ENCODE data around the gene INSR. TPM values are rescaled to one million over a fixed set of nuclear protein-coding genes. Genes with fewer than 3 reads are reported as not detected.

Gene INSR
- total RNA-seq, 4 donors from 2014 or later, result 134 to 252 (median 164) TPM

DNA sequence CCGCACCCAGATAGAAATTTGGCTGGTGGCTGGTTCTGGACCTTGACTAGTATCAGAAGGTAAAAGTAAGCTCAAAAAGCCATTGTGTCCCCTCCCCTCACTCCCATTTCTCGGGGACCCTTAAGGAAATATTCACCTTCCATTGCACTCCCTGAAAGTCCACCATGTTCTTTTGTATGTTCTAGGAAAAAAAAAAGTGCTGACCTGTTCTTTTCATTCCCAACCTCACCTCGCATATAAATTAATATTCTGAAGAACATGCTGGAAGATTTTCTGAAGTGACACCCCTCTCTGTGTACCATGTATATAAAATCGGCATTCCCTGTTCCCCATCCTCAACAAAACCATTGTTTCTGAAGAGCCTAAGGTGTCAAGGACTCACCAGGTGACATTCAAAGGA, 181.5 kb downstream of the INSR start:
- H3K4me1 ChIP-seq, result no peaks in the 10 kb centered on the region
- no peak overlapping the region for H3K4me3 ChIP-seq
- in situ Hi-C loops (cut with MboI; ENCODE audit: low pct_ligation_motif_present in 1 of 4, low pct_unique_long_range_greater_than_20kb in 1 of 4, low sequenced_read_pairs in 3 of 4) (loop anchor here in 1 of 4 donors (25.0 kb wide), 1 partner anchor 225 kb away; the partner anchor contains the start of gene ARHGEF18), intact Hi-C loops (cut with DNase I; ENCODE audit: low total_unique reads) (no loop called here)
- 75 to 78% methylated on average over 4 of the region's 4 CpGs for WGBS, 2 donors (ENCODE audit: low coverage in 1 of 2)
- no peaks in the 10 kb centered on the region for H3K9me3 ChIP-seq
- no peaks in the 10 kb centered on the region for H3K27me3 ChIP-seq
- no peak overlapping the region for H3K27ac ChIP-seq
- no peak for TF ChIP-seq POLR2AphosphoS5 (IDR thresholded peaks at IDR 0.05)
- TF ChIP-seq EP300 (IDR thresholded peaks at IDR 0.05; ENCODE audit: low read depth), result no peak
- TF ChIP-seq POLR2A (IDR thresholded peaks at IDR 0.05), result no peak
- TF ChIP-seq, protein P1, sequence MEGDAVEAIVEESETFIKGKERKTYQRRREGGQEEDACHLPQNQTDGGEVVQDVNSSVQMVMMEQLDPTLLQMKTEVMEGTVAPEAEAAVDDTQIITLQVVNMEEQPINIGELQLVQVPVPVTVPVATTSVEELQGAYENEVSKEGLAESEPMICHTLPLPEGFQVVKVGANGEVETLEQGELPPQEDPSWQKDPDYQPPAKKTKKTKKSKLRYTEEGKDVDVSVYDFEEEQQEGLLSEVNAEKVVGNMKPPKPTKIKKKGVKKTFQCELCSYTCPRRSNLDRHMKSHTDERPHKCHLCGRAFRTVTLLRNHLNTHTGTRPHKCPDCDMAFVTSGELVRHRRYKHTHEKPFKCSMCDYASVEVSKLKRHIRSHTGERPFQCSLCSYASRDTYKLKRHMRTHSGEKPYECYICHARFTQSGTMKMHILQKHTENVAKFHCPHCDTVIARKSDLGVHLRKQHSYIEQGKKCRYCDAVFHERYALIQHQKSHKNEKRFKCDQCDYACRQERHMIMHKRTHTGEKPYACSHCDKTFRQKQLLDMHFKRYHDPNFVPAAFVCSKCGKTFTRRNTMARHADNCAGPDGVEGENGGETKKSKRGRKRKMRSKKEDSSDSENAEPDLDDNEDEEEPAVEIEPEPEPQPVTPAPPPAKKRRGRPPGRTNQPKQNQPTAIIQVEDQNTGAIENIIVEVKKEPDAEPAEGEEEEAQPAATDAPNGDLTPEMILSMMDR (IDR thresholded peaks at IDR 0.05), result no peak
- peaks cover 0 to 15% (median 3%) of the 10 kb centered on the region in 4 donors for H3K36me3 ChIP-seq
- no peak for DNase-seq

DNA sequence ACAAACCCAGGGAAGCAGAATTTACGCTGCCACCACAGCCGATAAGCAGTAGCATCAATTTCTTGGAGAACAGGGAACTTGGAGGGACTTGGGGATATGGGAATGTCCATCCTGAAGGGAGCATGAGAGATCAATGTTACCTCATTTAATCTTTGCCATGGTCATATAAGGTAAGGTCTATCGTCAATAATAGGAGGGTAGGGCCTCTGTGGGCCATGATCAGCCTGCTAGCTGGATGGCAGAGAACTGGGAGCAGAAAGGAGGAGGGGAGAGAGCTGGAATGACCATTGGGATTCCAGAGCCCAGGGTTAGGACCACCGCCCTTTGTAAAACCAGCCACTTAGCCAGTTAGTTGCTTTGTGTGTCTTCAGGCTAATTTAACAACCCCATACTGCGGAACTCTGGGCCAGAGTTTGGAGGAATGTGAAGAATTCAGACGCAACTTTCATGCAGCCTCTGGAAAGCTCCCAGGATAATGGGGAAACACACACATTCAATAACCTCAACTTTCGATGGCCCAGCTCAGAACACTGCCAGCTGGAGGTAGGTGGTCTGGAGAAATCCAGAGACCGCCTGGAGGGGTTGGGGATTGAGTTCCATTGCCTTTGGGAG, 184.4 kb downstream of the INSR start:
- in situ Hi-C loops (cut with MboI; ENCODE audit: low pct_ligation_motif_present in 1 of 4, low pct_unique_long_range_greater_than_20kb in 1 of 4, low sequenced_read_pairs in 3 of 4) (loop anchor here in 2 of 4 donors (10.0 to 25.0 kb wide), 2 partner anchors 228 to 235 kb away; partner anchors contain the start of gene ARHGEF18 (in 2 of the 2)), intact Hi-C loops (cut with DNase I; ENCODE audit: low total_unique reads) (no loop called here)
- WGBS, 2 donors (ENCODE audit: low coverage in 1 of 2), result 50 to 52% methylated on average over 1 to 8 of the region's 8 CpGs
- H3K36me3 ChIP-seq, result no peaks in the 10 kb centered on the region
- no peak overlapping the region for H3K27ac ChIP-seq
- no peak overlapping the region for H3K4me3 ChIP-seq
- DNase-seq, result no peak
- no peaks in the 10 kb centered on the region for H3K27me3 ChIP-seq
- H3K9me3 ChIP-seq, result no peaks in the 10 kb centered on the region
- H3K4me1 ChIP-seq, result no peaks in the 10 kb centered on the region
- TF ChIP-seq EP300 (IDR thresholded peaks at IDR 0.05; ENCODE audit: low read depth), result no peak
- TF ChIP-seq, protein P1 (IDR thresholded peaks at IDR 0.05), result no peak
- no peak for TF ChIP-seq POLR2A (IDR thresholded peaks at IDR 0.05)
- TF ChIP-seq POLR2AphosphoS5 (IDR thresholded peaks at IDR 0.05), result no peak

DNA sequence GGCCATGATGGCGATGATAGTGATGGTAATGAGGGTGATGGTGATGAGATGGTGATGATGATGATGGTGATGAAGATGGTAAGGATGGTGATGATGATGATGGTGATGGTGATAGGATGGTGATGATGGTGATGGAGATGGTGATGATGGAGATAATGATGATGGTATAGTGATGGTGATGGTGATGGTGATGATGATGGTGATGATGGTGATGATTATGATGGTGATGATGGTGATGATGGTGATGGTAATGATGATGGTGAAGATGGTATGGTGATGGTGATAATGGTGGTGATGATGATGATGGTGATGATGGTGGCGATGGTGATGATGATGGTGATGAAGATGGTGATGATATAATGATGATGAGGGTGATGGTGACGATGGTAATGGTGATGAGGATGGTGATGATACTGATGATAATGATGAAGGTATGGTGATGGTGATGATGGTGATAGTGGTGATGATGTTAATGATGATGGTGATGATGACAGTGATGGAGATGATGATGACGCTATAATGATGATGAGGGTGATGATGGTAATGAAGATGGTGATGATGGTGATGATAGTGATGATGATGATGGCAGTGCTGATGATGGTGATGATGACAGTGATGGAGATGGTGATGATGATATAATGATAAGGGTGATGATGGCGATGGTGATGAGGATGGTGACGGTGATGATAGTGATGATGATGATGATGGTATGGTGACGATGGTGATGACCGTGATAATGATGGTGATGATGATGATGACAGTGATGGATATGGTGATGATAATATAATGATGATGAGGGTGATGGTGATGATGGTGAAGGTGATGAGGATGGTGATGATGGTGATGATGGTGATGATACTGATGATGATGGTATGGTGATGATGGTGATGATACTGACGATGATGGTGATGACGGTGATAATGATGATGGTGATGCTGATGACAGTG, 187.2 kb downstream of the INSR start:
- Histone ChIP-seq H3K36me3 (no peaks in the 10 kb centered on the region), H3K27ac (no peak overlapping the region), H3K9me3 (no peaks in the 10 kb centered on the region), H3K4me1 (peaks cover 0 to 3% (median 0%) of the 10 kb centered on the region in 4 donors), H3K27me3 (no peaks in the 10 kb centered on the region), H3K4me3 (no peak overlapping the region)
- no peak for DNase-seq
- 78 to 83% methylated on average over 10 of the region's 10 CpGs for WGBS, 2 donors (ENCODE audit: low coverage in 1 of 2)
- in situ Hi-C loops (cut with MboI; ENCODE audit: low pct_ligation_motif_present in 1 of 4, low pct_unique_long_range_greater_than_20kb in 1 of 4, low sequenced_read_pairs in 3 of 4), result loop anchor here in 2 of 4 donors (10.0 to 25.0 kb wide), 2 partner anchors 230 to 238 kb away; partner anchors contain the start of gene ARHGEF18 (in 2 of the 2)
- no peak for TF ChIP-seq POLR2A (IDR thresholded peaks at IDR 0.05)
- no peak for TF ChIP-seq POLR2AphosphoS5 (IDR thresholded peaks at IDR 0.05)
- TF ChIP-seq EP300 (IDR thresholded peaks at IDR 0.05; ENCODE audit: low read depth), result no peak
- TF ChIP-seq, protein P1 (IDR thresholded peaks at IDR 0.05), result no peak
- intact Hi-C loops (cut with DNase I; ENCODE audit: low total_unique reads), result loop anchor here (2.0 kb wide), 1 partner anchor 232 kb away; no protein-coding TSS in a partner anchor

Data from transverse colon (tissue), 4 donors.